Measurements from ENCODE around the gene FAM90A1.
"Not testable (repeated sequence)": the region's sequence is repeated elsewhere in the genome, so short reads cannot be mapped to it uniquely, and the experiment has no call there.

- not testable (repeated sequence) for TF ChIP-seq CTCF, EP300 (IDR thresholded peaks at IDR 0.05)
These were observed 27.3 kb upstream of the FAM90A1 start for GRCh38 chr12:8254705-8255104.
